GM19239 (cell line): ENCODE results near the gene C2CD4A.
A peak's percentile ranks its signal among the peaks of the same experiment; 100 is the strongest.
"Not testable (repeated sequence)": the region's sequence is repeated elsewhere in the genome, so short reads cannot be mapped to it uniquely, and the experiment has no call there.

Experiments
- DNase-seq: peaks from one replicate; pipeline ENCODE4 v3.0.0; 2011; ENCODE audit warnings: low spot score; ENCODE audit not compliant: insufficient read length
- FAIRE-seq: peaks from 2 replicates; lab custom pipeline; 2011; peaks lifted over from hg19 to GRCh38; lab: Jason Lieb, UNC

Gene C2CD4A

GRCh38 chr15:62066663-62067447 is at the start of gene C2CD4A:
Gene C2CD4A (plus strand): TSS chr15:62066977. CDS start chr15:62067614, 637 bp downstream.
- FAIRE-seq: peak; percentile 64

GRCh38 chr15:62020576-62021160 is 46.1 kb upstream of the C2CD4A start:
- no peak for FAIRE-seq
- no peak for DNase-seq

More at GRCh38 chr15:62066663-62067447, at the start of gene C2CD4A:
- DNase-seq: peak; percentile 17

GRCh38 chr15:62021991-62022600 is 44.7 kb upstream of the C2CD4A start:
- FAIRE-seq (no peak), DNase-seq (no peak)

- DNase-seq: no peak
- peak; percentile 49 for FAIRE-seq
Measured at GRCh38 chr15:62026487-62027262, 40.1 kb upstream of the C2CD4A start.

GRCh38 chr15:62027263-62027565 is 39.6 kb upstream of the C2CD4A start:
- FAIRE-seq: peak; percentile 70

GRCh38 chr15:62027916-62028315 is 38.9 kb upstream of the C2CD4A start:
- FAIRE-seq (peak; percentile 85), DNase-seq (no peak)

More at GRCh38 chr15:62027263-62027565, 39.6 kb upstream of the C2CD4A start:
- no peak for DNase-seq

- DNase-seq: no peak
- no peak for FAIRE-seq
Measured at GRCh38 chr15:62035256-62035924, 31.4 kb upstream of the C2CD4A start.

GRCh38 chr15:62046078-62046743 is 20.6 kb upstream of the C2CD4A start:
- DNase-seq (no peak), FAIRE-seq (peak; percentile 88)

- DNase-seq: no peak
- no peak for FAIRE-seq
Measured at GRCh38 chr15:62047282-62047827, 19.4 kb upstream of the C2CD4A start.

GRCh38 chr15:62048254-62048653 is 18.5 kb upstream of the C2CD4A start:
- DNase-seq, FAIRE-seq: not testable (repeated sequence)

- DNase-seq (no peak), FAIRE-seq (no peak)
Measured at GRCh38 chr15:62050115-62050514, 16.7 kb upstream of the C2CD4A start.

- no peak for DNase-seq
- no peak for FAIRE-seq
Measured at GRCh38 chr15:62051166-62051565, 15.6 kb upstream of the C2CD4A start.

GRCh38 chr15:62052713-62053112 is 14.1 kb upstream of the C2CD4A start:
- peak; percentile 88 for FAIRE-seq
- no peak for DNase-seq

GRCh38 chr15:62053439-62054085 is 13.2 kb upstream of the C2CD4A start:
- no peak for DNase-seq
- FAIRE-seq: peak; percentile 54

GRCh38 chr15:62054979-62055378 is 11.8 kb upstream of the C2CD4A start:
- DNase-seq (no peak), FAIRE-seq (no peak)

GRCh38 chr15:62057341-62057980 is 9.3 kb upstream of the C2CD4A start:
- no peak for FAIRE-seq
- DNase-seq: no peak

- no peak for FAIRE-seq
- DNase-seq: no peak
Measured at GRCh38 chr15:62058327-62059028, 8.3 kb upstream of the C2CD4A start.
